ENCODE measurements around the gene LAMA3. TPM values are rescaled to one million over a fixed set of nuclear protein-coding genes. Genes with fewer than 3 reads are reported as not detected.

LAMA3 gene
- total RNA-seq, 1 experiment from 2014 or later = 207 TPM

GRCh38 chr18:23897291-23897690, 208.0 kb downstream of the LAMA3 start:
- no peak for DNase-seq
- no peaks in the 10 kb centered on the region for H3K27me3 Mint-ChIP-seq (ENCODE audit: unreplicated experiment)
- H3K36me3 Mint-ChIP-seq (ENCODE audit: insufficient read depth, unreplicated experiment) = peaks cover 55% of the 10 kb centered on the region
- intact Hi-C loops (cut with micrococcal nuclease; ENCODE audit: unreplicated experiment) = no loop called here
- CTCF ChIA-PET = no interaction called here
- no peaks in the 10 kb centered on the region for H3K9me3 Mint-ChIP-seq (ENCODE audit: low read depth, unreplicated experiment)
- TF ChIP-seq CTCF (IDR thresholded peaks at IDR 0.05; ENCODE audit: unreplicated experiment) = no peak
- no peaks in the 10 kb centered on the region for H3K4me1 Mint-ChIP-seq (ENCODE audit: low read depth, unreplicated experiment)
- H3K4me3 Mint-ChIP-seq (ENCODE audit: low read depth, unreplicated experiment) = no peak overlapping the region
- no peak overlapping the region for H3K27ac Mint-ChIP-seq (ENCODE audit: unreplicated experiment)
- no TSS peak for BruUV-seq (replicated peaks)

DNA sequence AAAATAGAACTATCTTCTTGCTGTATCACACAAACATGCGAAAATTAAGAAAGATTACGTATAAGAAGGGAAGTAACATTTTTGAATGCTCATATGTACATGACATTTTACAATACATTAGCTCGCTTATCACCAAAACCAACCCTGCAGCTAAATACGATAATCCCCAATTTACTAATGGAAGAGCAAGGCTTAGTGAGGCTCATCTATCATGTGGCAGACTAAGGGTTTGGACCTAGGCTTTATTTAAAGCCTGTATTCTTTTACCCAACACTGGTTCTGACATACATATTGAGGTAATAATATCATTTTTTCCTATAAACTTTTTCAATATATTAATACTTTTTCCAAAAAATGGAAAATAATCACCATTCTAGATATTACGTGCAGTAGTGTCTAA, 208.5 kb downstream of the LAMA3 start:
- Mint-ChIP-seq H3K27me3 (ENCODE audit: unreplicated experiment) (no peaks in the 10 kb centered on the region), H3K4me1 (ENCODE audit: low read depth, unreplicated experiment) (no peaks in the 10 kb centered on the region), H3K4me3 (ENCODE audit: low read depth, unreplicated experiment) (no peak overlapping the region), H3K9me3 (ENCODE audit: low read depth, unreplicated experiment) (no peaks in the 10 kb centered on the region), H3K27ac (ENCODE audit: unreplicated experiment) (no peak overlapping the region), H3K36me3 (ENCODE audit: insufficient read depth, unreplicated experiment) (peaks cover 55% of the 10 kb centered on the region)
- TF ChIP-seq CTCF (IDR thresholded peaks at IDR 0.05; ENCODE audit: unreplicated experiment) = no peak
- BruUV-seq (replicated peaks) = no TSS peak
- no peak for DNase-seq
- CTCF ChIA-PET = no interaction called here
- intact Hi-C loops (cut with micrococcal nuclease; ENCODE audit: unreplicated experiment) = no loop called here

- TF ChIP-seq CTCF (IDR thresholded peaks at IDR 0.05; ENCODE audit: unreplicated experiment) = no peak
- Mint-ChIP-seq H3K4me3 (ENCODE audit: low read depth, unreplicated experiment) (no peak overlapping the region), H3K36me3 (ENCODE audit: insufficient read depth, unreplicated experiment) (peaks cover 46% of the 10 kb centered on the region), H3K27me3 (ENCODE audit: unreplicated experiment) (no peaks in the 10 kb centered on the region), H3K4me1 (ENCODE audit: low read depth, unreplicated experiment) (no peaks in the 10 kb centered on the region), H3K9me3 (ENCODE audit: low read depth, unreplicated experiment) (no peaks in the 10 kb centered on the region), H3K27ac (ENCODE audit: unreplicated experiment) (no peak overlapping the region)
- DNase-seq = no peak
- intact Hi-C loops (cut with micrococcal nuclease; ENCODE audit: unreplicated experiment) = no loop called here
- BruUV-seq (replicated peaks) = no TSS peak
- CTCF ChIA-PET = interaction anchor here (1.1 kb wide), 1 partner anchor 17 kb away, joined by 3 read pairs; no protein-coding TSS in a partner anchor
Measured at GRCh38 chr18:23900994-23901393, 211.7 kb downstream of the LAMA3 start.

- Mint-ChIP-seq H3K4me3 (ENCODE audit: low read depth, unreplicated experiment) (no peak overlapping the region), H3K27ac (ENCODE audit: unreplicated experiment) (no peak overlapping the region), H3K36me3 (ENCODE audit: insufficient read depth, unreplicated experiment) (peaks cover 40% of the 10 kb centered on the region), H3K4me1 (ENCODE audit: low read depth, unreplicated experiment) (no peaks in the 10 kb centered on the region), H3K27me3 (ENCODE audit: unreplicated experiment) (no peaks in the 10 kb centered on the region), H3K9me3 (ENCODE audit: low read depth, unreplicated experiment) (no peaks in the 10 kb centered on the region)
- no TSS peak for BruUV-seq (replicated peaks)
- CTCF ChIA-PET = no interaction called here
- no peak for TF ChIP-seq CTCF (IDR thresholded peaks at IDR 0.05; ENCODE audit: unreplicated experiment)
- no peak for DNase-seq
- intact Hi-C loops (cut with micrococcal nuclease; ENCODE audit: unreplicated experiment) = no loop called here
Measured at GRCh38 chr18:23902396-23902795, 213.1 kb downstream of the LAMA3 start.
